Lower leg skin (tissue), 3 donors: ENCODE measurements around the gene HSD17B13.

Experiments
- POLR2A ChIP-seq, 2 donors: fragments of 450-650 bp; IDR thresholded peaks; one replicate each; pipeline ENCODE4 v1.6.1; 2016 to 2017; ENCODE audit warnings: antibody characterized with exemption in 2 of 2, mild to moderate bottlenecking in 1 of 2, moderate library complexity in 1 of 2
- TF ChIP-seq, protein P1 (sequence below), 3 donors: fragments of 450-650 bp; IDR thresholded peaks; one replicate each; pipeline ENCODE4 v1.5.1; 2016; ENCODE audit warnings: antibody characterized with exemption in 3 of 3, mild to moderate bottlenecking in 3 of 3, moderate library complexity in 2 of 3

DNA sequence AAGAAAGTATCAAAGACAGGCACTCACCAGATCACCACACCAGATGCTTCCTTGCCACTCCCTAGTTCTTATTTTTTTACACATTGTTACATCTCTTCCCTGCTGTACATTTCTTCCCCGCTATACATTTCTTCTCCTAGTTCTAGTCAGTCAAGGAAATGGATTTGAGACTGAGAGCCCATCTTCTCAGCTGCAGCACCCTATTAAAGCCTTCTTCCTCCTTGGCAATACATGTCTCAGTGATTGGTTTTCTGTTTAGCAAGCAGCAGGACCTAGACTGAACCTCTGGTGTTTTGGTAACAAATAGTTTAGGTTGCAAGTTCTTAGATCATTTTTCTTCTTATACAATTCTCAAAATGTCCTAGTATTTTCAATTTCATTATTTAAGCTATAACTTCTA, 66.9 kb downstream of the HSD17B13 start:
- TF ChIP-seq, protein P1, sequence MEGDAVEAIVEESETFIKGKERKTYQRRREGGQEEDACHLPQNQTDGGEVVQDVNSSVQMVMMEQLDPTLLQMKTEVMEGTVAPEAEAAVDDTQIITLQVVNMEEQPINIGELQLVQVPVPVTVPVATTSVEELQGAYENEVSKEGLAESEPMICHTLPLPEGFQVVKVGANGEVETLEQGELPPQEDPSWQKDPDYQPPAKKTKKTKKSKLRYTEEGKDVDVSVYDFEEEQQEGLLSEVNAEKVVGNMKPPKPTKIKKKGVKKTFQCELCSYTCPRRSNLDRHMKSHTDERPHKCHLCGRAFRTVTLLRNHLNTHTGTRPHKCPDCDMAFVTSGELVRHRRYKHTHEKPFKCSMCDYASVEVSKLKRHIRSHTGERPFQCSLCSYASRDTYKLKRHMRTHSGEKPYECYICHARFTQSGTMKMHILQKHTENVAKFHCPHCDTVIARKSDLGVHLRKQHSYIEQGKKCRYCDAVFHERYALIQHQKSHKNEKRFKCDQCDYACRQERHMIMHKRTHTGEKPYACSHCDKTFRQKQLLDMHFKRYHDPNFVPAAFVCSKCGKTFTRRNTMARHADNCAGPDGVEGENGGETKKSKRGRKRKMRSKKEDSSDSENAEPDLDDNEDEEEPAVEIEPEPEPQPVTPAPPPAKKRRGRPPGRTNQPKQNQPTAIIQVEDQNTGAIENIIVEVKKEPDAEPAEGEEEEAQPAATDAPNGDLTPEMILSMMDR (IDR thresholded peaks at IDR 0.05), result no peak
- no peak for TF ChIP-seq POLR2A (IDR thresholded peaks at IDR 0.05)
